Gastrocnemius medialis (tissue), 4 donors: Measurements from ENCODE around the gene BBS9. TPM values are rescaled to one million over a fixed set of nuclear protein-coding genes. Genes with fewer than 3 reads are reported as not detected.

Experiments used
- ATAC-seq, 2 donors: fragments of 150-250 bp; one replicate each; pipeline ENCODE4 v1.9.1; 2016
- DNase-seq, 2 donors: peaks; one replicate each; pipeline ENCODE4 v3.0.0-alpha.2; 2019
- H3K27ac ChIP-seq, 4 donors: fragments of 200-600 bp; sonication (generic); 1 replicate in 1 of 4; 2 replicates in 3 of 4; pipeline ENCODE4 v1.5.1; 2016 to 2018; ENCODE audit warnings: mild to moderate bottlenecking in 2 of 4, moderate library complexity in 1 of 4
- H3K27me3 ChIP-seq, 3 donors: fragments of 200-600 bp; sonication (generic) in 2 of 3; 1 replicate in 1 of 3; 2 replicates in 2 of 3; pipeline versions ENCODE4 v1.5.1 to v1.6.0; 2016 to 2019; ENCODE audit warnings: mild to moderate bottlenecking in 1 of 3, moderate library complexity in 1 of 3
- H3K36me3 ChIP-seq, 2 donors: fragments of 200-600 bp; sonication (generic) in 1 of 2; one replicate each; pipeline ENCODE4 v1.5.1; 2017 to 2018
- H3K4me1 ChIP-seq, 2 donors: fragments of 200-600 bp; sonication (generic) in 1 of 2; one replicate each; pipeline ENCODE4 v1.5.1; 2016 to 2017; ENCODE audit warnings: mild to moderate bottlenecking in 2 of 2
- H3K4me3 ChIP-seq, 4 donors: fragments of 200-600 bp; sonication (generic) in 3 of 4; 1 replicate in 1 of 4; 2 replicates in 3 of 4; pipeline ENCODE4 v1.5.1; 2016 to 2019; ENCODE audit warnings: mild to moderate bottlenecking in 2 of 4
- H3K9me3 ChIP-seq, 3 donors: fragments of 200-600 bp; sonication (generic) in 2 of 3; 1 replicate in 1 of 3; 2 replicates in 2 of 3; pipeline ENCODE4 v1.5.1; 2016 to 2019
- CTCF ChIP-seq, 5 experiments: fragments of 450-650 bp in 3 of 5; fragments of 200-600 bp in 2 of 5; sonication (generic) in 2 of 5; IDR thresholded peaks in 4 of 5; conservative IDR thresholded peaks in 1 of 5; 1 replicate in 4 of 5; 2 replicates in 1 of 5; pipeline ENCODE4 v1.5.1; 2016 to 2019; ENCODE audit warnings: antibody characterized with exemption in 5 of 5, mild to moderate bottlenecking in 3 of 5, moderate library complexity in 3 of 5
- POLR2A ChIP-seq, 2 donors: fragments of 450-650 bp; IDR thresholded peaks; one replicate each; pipeline ENCODE4 v1.6.1; 2017; ENCODE audit warnings: antibody characterized with exemption in 2 of 2, mild to moderate bottlenecking in 2 of 2, moderate library complexity in 2 of 2
- in situ Hi-C, 4 donors: fragments of 200-750 bp; cut with MboI; loops; one replicate each; pipeline versions ENCODE4 v1.15.0 to v1.8.0; 2017; ENCODE audit warnings: low sequenced_read_pairs in 4 of 4
- intact Hi-C: fragments of 100-400 bp; cut with DNase I; formaldehyde crosslinking; loops from one replicate; pipeline ENCODE4 v1.15.1; 2023; ENCODE audit warnings: low total_unique reads
- total RNA-seq, 4 donors: library from RNA; depleted of rRNA; stranded (reverse); fragments of >200 nt; gene quantifications; one replicate each; pipeline versions ENCODE4 v1.1.0 to v1.2.3, GENCODE V29; 2016

BBS9 gene
- total RNA-seq, 4 donors from 2014 or later: 3.5 to 6.5 (median 5.4) TPM

- Histone ChIP-seq H3K27ac (no peak overlapping the region), H3K36me3 (no peaks in the 10 kb centered on the region), H3K4me1 (no peaks in the 10 kb centered on the region), H3K27me3 (no peaks in the 10 kb centered on the region), H3K9me3 (no peaks in the 10 kb centered on the region), H3K4me3 (no peak overlapping the region)
- in situ Hi-C loops (no loop called here), intact Hi-C loops (no loop called here)
- no peak for ATAC-seq
- TF ChIP-seq POLR2A (IDR thresholded peaks at IDR 0.05) (no peak), CTCF (IDR thresholded peaks at IDR 0.05 in 4 of 5, conservative IDR thresholded peaks at IDR 0.05 in 1 of 5) (no peak)
- DNase-seq: no peak
Observed at GRCh38 chr7:33640741-33641140, 511.4 kb downstream of the BBS9 start.

- Histone ChIP-seq H3K27ac (no peak overlapping the region), H3K4me1 (no peaks in the 10 kb centered on the region), H3K9me3 (no peaks in the 10 kb centered on the region), H3K36me3 (no peaks in the 10 kb centered on the region), H3K27me3 (no peaks in the 10 kb centered on the region), H3K4me3 (no peak overlapping the region)
- TF ChIP-seq CTCF (IDR thresholded peaks at IDR 0.05 in 4 of 5, conservative IDR thresholded peaks at IDR 0.05 in 1 of 5) (no peak), POLR2A (IDR thresholded peaks at IDR 0.05) (no peak)
- intact Hi-C loops (no loop called here), in situ Hi-C loops (no loop called here)
- DNase-seq (no peak), ATAC-seq (no peak)
Observed at GRCh38 chr7:33642312-33642711, 512.9 kb downstream of the BBS9 start.

- in situ Hi-C loops (no loop called here), intact Hi-C loops (no loop called here)
- DNase-seq (no peak), ATAC-seq (no peak)
- no peaks in the 10 kb centered on the region for H3K27me3 ChIP-seq
- no peak overlapping the region for H3K4me3 ChIP-seq
- H3K4me1 ChIP-seq: no peaks in the 10 kb centered on the region
- no peaks in the 10 kb centered on the region for H3K36me3 ChIP-seq
- no peaks in the 10 kb centered on the region for H3K9me3 ChIP-seq
- H3K27ac ChIP-seq: no peak overlapping the region
- TF ChIP-seq POLR2A (IDR thresholded peaks at IDR 0.05): no peak
- TF ChIP-seq CTCF (IDR thresholded peaks at IDR 0.05 in 4 of 5, conservative IDR thresholded peaks at IDR 0.05 in 1 of 5): no peak
Observed at GRCh38 chr7:33643530-33643929, 514.2 kb downstream of the BBS9 start.

GRCh38 chr7:33644489-33644888 lies 515.1 kb downstream of the BBS9 start:
- intact Hi-C loops: no loop called here
- in situ Hi-C loops: no loop called here
- no peaks in the 10 kb centered on the region for H3K4me1 ChIP-seq
- H3K4me3 ChIP-seq: no peak overlapping the region
- TF ChIP-seq POLR2A (IDR thresholded peaks at IDR 0.05) (no peak), CTCF (IDR thresholded peaks at IDR 0.05 in 4 of 5, conservative IDR thresholded peaks at IDR 0.05 in 1 of 5) (no peak)
- no peak for ATAC-seq
- H3K27me3 ChIP-seq: no peaks in the 10 kb centered on the region
- H3K9me3 ChIP-seq: no peaks in the 10 kb centered on the region
- no peak for DNase-seq
- H3K36me3 ChIP-seq: no peaks in the 10 kb centered on the region
- H3K27ac ChIP-seq: no peak overlapping the region

GRCh38 chr7:33645104-33645503 lies 515.7 kb downstream of the BBS9 start:
- H3K4me1 ChIP-seq: no peaks in the 10 kb centered on the region
- H3K27ac ChIP-seq: no peak overlapping the region
- H3K9me3 ChIP-seq: no peaks in the 10 kb centered on the region
- ATAC-seq (no peak), DNase-seq (no peak)
- H3K27me3 ChIP-seq: no peaks in the 10 kb centered on the region
- in situ Hi-C loops (no loop called here), intact Hi-C loops (no loop called here)
- TF ChIP-seq CTCF (IDR thresholded peaks at IDR 0.05 in 4 of 5, conservative IDR thresholded peaks at IDR 0.05 in 1 of 5) (no peak), POLR2A (IDR thresholded peaks at IDR 0.05) (no peak)
- no peak overlapping the region for H3K4me3 ChIP-seq
- H3K36me3 ChIP-seq: no peaks in the 10 kb centered on the region
